ENCODE measurements around the gene ZNF613. TPM values are rescaled to one million over a fixed set of nuclear protein-coding genes. Genes with fewer than 3 reads are reported as not detected.

Gene ZNF613
- 10 to 100 TPM; 17.5 to 22.5 TPM for total RNA-seq
- 6.6 TPM for polyA plus RNA-seq (2013, experiment 1 of 2)
- 5.7 TPM for polyA plus RNA-seq (2013, experiment 2 of 2)
- long read RNA-seq, experiment 1, partial matches to known transcripts: 4 of 8 reads
- long read RNA-seq, experiment 1, other reads (novel, unspliced or antisense): 3 of 8 reads
- long read RNA-seq, experiment 2, transcript ZNF613-201 (6 exons, 3,419 nt): major isoform, 15 of 30 reads
- long read RNA-seq, experiment 2, partial matches to known transcripts: 0 of 30 reads
- long read RNA-seq, experiment 2, other reads (novel, unspliced or antisense): 10 of 30 reads
- long read RNA-seq, experiment 3, transcript ZNF613-201 (6 exons, 3,419 nt): major isoform, 24 of 43 reads
- long read RNA-seq, experiment 3, partial matches to known transcripts: 2 of 43 reads
- long read RNA-seq, experiment 3, other reads (novel, unspliced or antisense): 13 of 43 reads
- long read RNA-seq, experiment 4, partial matches to known transcripts: 7 of 17 reads
- long read RNA-seq, experiment 4, other reads (novel, unspliced or antisense): 4 of 17 reads

- H3K9me3 ChIP-seq (ENCODE audit: control insufficient read depth, low read length): peaks cover 87% of the 10 kb centered on the region
- Mint-ChIP-seq H3K4me1 (no peaks in the 10 kb centered on the region), H3K36me3 (ENCODE audit: low read depth) (peaks cover 58% of the 10 kb centered on the region), H3K27me3 (ENCODE audit: insufficient read depth) (peaks cover 7% of the 10 kb centered on the region), H3K4me3 (peak within 1 kb of the TSS; percentile 99), H3K27ac (peak within 1 kb of the TSS; percentile 99), H3K9me3 (peaks cover 91% of the 10 kb centered on the region)
- no peaks in the 10 kb centered on the region for H3K27me3 ChIP-seq (ENCODE audit: control insufficient read depth, insufficient read depth, low read length, poor library complexity, severe bottlenecking)
- H3K9ac ChIP-seq (ENCODE audit: extremely low read depth, low read length, poor library complexity, severe bottlenecking): peak within 1 kb of the TSS; percentile 94
- H3K27ac ChIP-seq (ENCODE audit: low read depth, low read length): peak within 1 kb of the TSS; percentile 92
- WGBS, 2 experiments (ENCODE audit: insufficient coverage in 1 of 2, insufficient read length in 1 of 2): 0% methylated on average over 28 to 52 of the region's 52 CpGs
- H3K36me3 ChIP-seq (ENCODE audit: control insufficient read depth, insufficient read depth, low read length): peaks cover 35% of the 10 kb centered on the region
- H3K4me1 ChIP-seq (ENCODE audit: control insufficient read depth, insufficient read depth, low read length): no peaks in the 10 kb centered on the region
- DNase-seq: peak; percentile 95
- H3K4me3 ChIP-seq (ENCODE audit: low read length): peak within 1 kb of the TSS; percentile 90
- TF ChIP-seq, protein P1, sequence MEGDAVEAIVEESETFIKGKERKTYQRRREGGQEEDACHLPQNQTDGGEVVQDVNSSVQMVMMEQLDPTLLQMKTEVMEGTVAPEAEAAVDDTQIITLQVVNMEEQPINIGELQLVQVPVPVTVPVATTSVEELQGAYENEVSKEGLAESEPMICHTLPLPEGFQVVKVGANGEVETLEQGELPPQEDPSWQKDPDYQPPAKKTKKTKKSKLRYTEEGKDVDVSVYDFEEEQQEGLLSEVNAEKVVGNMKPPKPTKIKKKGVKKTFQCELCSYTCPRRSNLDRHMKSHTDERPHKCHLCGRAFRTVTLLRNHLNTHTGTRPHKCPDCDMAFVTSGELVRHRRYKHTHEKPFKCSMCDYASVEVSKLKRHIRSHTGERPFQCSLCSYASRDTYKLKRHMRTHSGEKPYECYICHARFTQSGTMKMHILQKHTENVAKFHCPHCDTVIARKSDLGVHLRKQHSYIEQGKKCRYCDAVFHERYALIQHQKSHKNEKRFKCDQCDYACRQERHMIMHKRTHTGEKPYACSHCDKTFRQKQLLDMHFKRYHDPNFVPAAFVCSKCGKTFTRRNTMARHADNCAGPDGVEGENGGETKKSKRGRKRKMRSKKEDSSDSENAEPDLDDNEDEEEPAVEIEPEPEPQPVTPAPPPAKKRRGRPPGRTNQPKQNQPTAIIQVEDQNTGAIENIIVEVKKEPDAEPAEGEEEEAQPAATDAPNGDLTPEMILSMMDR (conservative IDR thresholded peaks at IDR 0.05): peak; percentile 68
Observed at GRCh38 chr19:51926784-51927741, at the start of gene ZNF613. Gene ZNF613, plus strand, starts transcription at chr19:51927472. Its CDS starts 8,749 bp downstream, at chr19:51936221.

- TF ChIP-seq, protein P1 (conservative IDR thresholded peaks at IDR 0.05): no peak
- Mint-ChIP-seq H3K9me3 (peaks cover 80% of the 10 kb centered on the region), H3K4me1 (peaks cover 4% of the 10 kb centered on the region), H3K27ac (no peak overlapping the region), H3K36me3 (ENCODE audit: low read depth) (peaks cover 85% of the 10 kb centered on the region), H3K27me3 (ENCODE audit: insufficient read depth) (no peaks in the 10 kb centered on the region), H3K4me3 (no peak overlapping the region)
- DNase-seq: no peak
- no peaks in the 10 kb centered on the region for H3K27me3 ChIP-seq (ENCODE audit: control insufficient read depth, insufficient read depth, low read length, poor library complexity, severe bottlenecking)
- peaks cover 98% of the 10 kb centered on the region for H3K36me3 ChIP-seq (ENCODE audit: control insufficient read depth, insufficient read depth, low read length)
- 95 to 96% methylated on average over 2 to 3 of the region's 3 CpGs for WGBS, 2 experiments (ENCODE audit: insufficient coverage in 1 of 2, insufficient read length in 1 of 2)
- H3K4me3 ChIP-seq (ENCODE audit: low read length): peak overlapping the region; percentile 9
- no peak overlapping the region for H3K27ac ChIP-seq (ENCODE audit: low read depth, low read length)
- no peak overlapping the region for H3K9ac ChIP-seq (ENCODE audit: extremely low read depth, low read length, poor library complexity, severe bottlenecking)
- H3K9me3 ChIP-seq (ENCODE audit: control insufficient read depth, low read length): peaks cover 100% of the 10 kb centered on the region
- no peaks in the 10 kb centered on the region for H3K4me1 ChIP-seq (ENCODE audit: control insufficient read depth, insufficient read depth, low read length)
Observed at GRCh38 chr19:51882518-51882917, 44.8 kb upstream of the ZNF613 start.

DNA sequence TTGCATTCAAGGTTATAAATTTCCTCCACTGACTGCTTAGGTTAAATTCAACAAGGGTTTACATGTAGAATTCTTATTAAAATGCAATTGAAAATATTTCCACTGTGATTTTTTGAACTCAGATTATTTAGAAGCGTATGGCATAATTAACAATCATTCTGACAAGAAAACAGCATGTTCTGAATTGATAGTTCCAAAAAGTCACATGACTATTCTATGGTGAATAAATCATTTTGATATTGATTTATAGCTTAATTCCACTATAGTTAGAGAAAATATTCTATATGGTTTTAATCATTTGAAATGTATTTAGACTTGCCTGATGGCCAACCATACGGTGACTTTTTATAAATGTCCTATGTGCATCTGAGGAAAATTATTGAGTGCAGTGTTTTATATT, 42.6 kb upstream of the ZNF613 start:
- TF ChIP-seq, protein P1 (conservative IDR thresholded peaks at IDR 0.05): no peak
- H3K36me3 Mint-ChIP-seq (ENCODE audit: low read depth): peaks cover 82% of the 10 kb centered on the region

More for the DNA sequence above, 42.6 kb upstream of the ZNF613 start:
- Mint-ChIP-seq H3K4me3 (no peak overlapping the region), H3K9me3 (peaks cover 80% of the 10 kb centered on the region), H3K4me1 (peaks cover 4% of the 10 kb centered on the region), H3K27ac (no peak overlapping the region), H3K27me3 (ENCODE audit: insufficient read depth) (no peaks in the 10 kb centered on the region)
- peak overlapping the region; percentile 85 for H3K4me3 ChIP-seq (ENCODE audit: low read length)
- H3K27me3 ChIP-seq (ENCODE audit: control insufficient read depth, insufficient read depth, low read length, poor library complexity, severe bottlenecking): no peaks in the 10 kb centered on the region
- no peak overlapping the region for H3K27ac ChIP-seq (ENCODE audit: low read depth, low read length)
- H3K9me3 ChIP-seq (ENCODE audit: control insufficient read depth, low read length): peaks cover 100% of the 10 kb centered on the region
- peaks cover 94% of the 10 kb centered on the region for H3K36me3 ChIP-seq (ENCODE audit: control insufficient read depth, insufficient read depth, low read length)
- DNase-seq: no peak
- WGBS, 2 experiments (ENCODE audit: insufficient coverage in 1 of 2, insufficient read length in 1 of 2): 94 to 100% methylated on average over 1 to 2 of the region's 2 CpGs
- H3K9ac ChIP-seq (ENCODE audit: extremely low read depth, low read length, poor library complexity, severe bottlenecking): no peak overlapping the region
- H3K4me1 ChIP-seq (ENCODE audit: control insufficient read depth, insufficient read depth, low read length): no peaks in the 10 kb centered on the region
